B cell (primary cell): ENCODE data around the gene SSR3.

ENCODE experiments used
- CTCF ChIP-seq: fragments of 200-600 bp; IDR thresholded peaks from one replicate; pipeline ENCODE4 v1.8.0; 2022; ENCODE audit warnings: antibody characterized with exemption, mild to moderate bottlenecking
- EZH2 ChIP-seq: IDR thresholded peaks from 2 replicates; pipeline ENCODE4 v1.6.1; 2012; ENCODE audit warnings: borderline replicate concordance, low read depth, mild to moderate bottlenecking, moderate library complexity, low read length; ENCODE audit not compliant: insufficient read depth, poor library complexity, severe bottlenecking

- TF ChIP-seq CTCF (no peak), EZH2 (no peak)
Measured at GRCh38 chr3:156554515-156554841, 439 bp downstream of the SSR3 start.
